ENCODE results near the gene FGA.

DNA sequence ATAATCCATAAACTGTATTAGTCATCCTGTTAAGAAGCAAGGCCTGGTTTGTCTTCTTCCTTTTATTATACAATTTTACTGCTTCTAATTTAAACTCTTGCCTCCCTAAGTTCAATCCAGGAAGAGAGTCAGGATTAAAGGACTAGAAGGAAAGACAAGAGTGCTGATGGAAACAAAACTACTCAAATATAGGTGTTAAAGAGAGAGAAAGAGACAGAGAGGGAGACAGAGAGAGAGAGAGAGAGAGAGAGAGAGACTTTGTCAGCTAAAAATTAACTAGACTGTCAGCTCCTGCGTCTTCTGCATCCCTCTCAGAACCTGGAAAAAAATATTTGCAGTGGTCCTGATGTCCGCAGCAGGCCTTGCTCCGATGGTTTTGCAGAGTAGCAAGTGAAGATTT is 35.4 kb upstream of the FGA start:
- TF ChIP-seq EZH2 (IDR thresholded peaks at IDR 0.05; ENCODE audit: low read length) = no peak
- TF ChIP-seq, protein P1, sequence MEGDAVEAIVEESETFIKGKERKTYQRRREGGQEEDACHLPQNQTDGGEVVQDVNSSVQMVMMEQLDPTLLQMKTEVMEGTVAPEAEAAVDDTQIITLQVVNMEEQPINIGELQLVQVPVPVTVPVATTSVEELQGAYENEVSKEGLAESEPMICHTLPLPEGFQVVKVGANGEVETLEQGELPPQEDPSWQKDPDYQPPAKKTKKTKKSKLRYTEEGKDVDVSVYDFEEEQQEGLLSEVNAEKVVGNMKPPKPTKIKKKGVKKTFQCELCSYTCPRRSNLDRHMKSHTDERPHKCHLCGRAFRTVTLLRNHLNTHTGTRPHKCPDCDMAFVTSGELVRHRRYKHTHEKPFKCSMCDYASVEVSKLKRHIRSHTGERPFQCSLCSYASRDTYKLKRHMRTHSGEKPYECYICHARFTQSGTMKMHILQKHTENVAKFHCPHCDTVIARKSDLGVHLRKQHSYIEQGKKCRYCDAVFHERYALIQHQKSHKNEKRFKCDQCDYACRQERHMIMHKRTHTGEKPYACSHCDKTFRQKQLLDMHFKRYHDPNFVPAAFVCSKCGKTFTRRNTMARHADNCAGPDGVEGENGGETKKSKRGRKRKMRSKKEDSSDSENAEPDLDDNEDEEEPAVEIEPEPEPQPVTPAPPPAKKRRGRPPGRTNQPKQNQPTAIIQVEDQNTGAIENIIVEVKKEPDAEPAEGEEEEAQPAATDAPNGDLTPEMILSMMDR (optimal IDR thresholded peaks at IDR 0.05 in 1 of 3, IDR thresholded peaks at IDR 0.05 in 1 of 3, conservative IDR thresholded peaks at IDR 0.05 in 1 of 3; ENCODE audit: extremely low read depth in 1 of 3, insufficient read depth in 2 of 3, low read length in 3 of 3) = no peak

All from keratinocyte (primary cell).